MM.1S (cell line): ENCODE data around the gene SLCO4A1.

Source experiments
- CTCF ChIP-seq: fragments of 300-600 bp; sonication (generic); IDR thresholded peaks from 2 replicates; pipeline ENCODE4 v1.5.1; 2016; ENCODE audit warnings: antibody characterized with exemption, low read length, mixed read lengths
- EZH2 ChIP-seq: fragments of 300-600 bp; sonication (generic); optimal IDR thresholded peaks from 2 replicates; pipeline ENCODE3; 2017; ENCODE audit warnings: low read depth, mild to moderate bottlenecking, antibody characterized with exemption, low read length, mixed read lengths
- EZH2phosphoT487 ChIP-seq: fragments of 300-600 bp; sonication (generic); IDR thresholded peaks from 2 replicates; pipeline ENCODE4 v1.6.1; 2018; ENCODE audit warnings: antibody characterized with exemption, low read length

- TF ChIP-seq CTCF = no peak
- TF ChIP-seq EZH2 = no peak
- TF ChIP-seq EZH2phosphoT487 = no peak
Measured at GRCh38 chr20:62622178-62622876, 20.0 kb upstream of the SLCO4A1 start.
